ENCODE measurements around the gene ZDHHC11.
"Not testable (repeated sequence)": the region's sequence is repeated elsewhere in the genome, so short reads cannot be mapped to it uniquely, and the experiment has no call there.

Gene ZDHHC11

GRCh38 chr5:815449-815848 is 35.3 kb downstream of the ZDHHC11 start:
- no peak overlapping the region for H3K23ac ChIP-seq (ENCODE audit: low read length in 2 of 2)
- WGBS, result 100% methylated on average over 1 of the region's 3 CpGs
- no peak overlapping the region for H3K4ac ChIP-seq (ENCODE audit: low read depth in 1 of 2, low read length in 2 of 2)
- H3K14ac ChIP-seq (ENCODE audit: low read length in 2 of 2), result no peak overlapping the region
- H2BK5ac ChIP-seq (ENCODE audit: low read depth, low read length, poor library complexity, severe bottlenecking), result no peak overlapping the region
- no peaks in the 10 kb centered on the region for H3K4me1 ChIP-seq (ENCODE audit: control insufficient read depth, insufficient read depth, low read depth, low read length)
- H3K27ac ChIP-seq (ENCODE audit: low read length, poor library complexity, severe bottlenecking), result no peak overlapping the region
- no peak overlapping the region for H4K91ac ChIP-seq (ENCODE audit: low read length)
- H3K27me3 ChIP-seq (ENCODE audit: control insufficient read depth in 1 of 2, insufficient read depth in 1 of 2, low read length in 2 of 2), result no peaks in the 10 kb centered on the region
- peaks cover 7% of the 10 kb centered on the region for H3K9me3 ChIP-seq (ENCODE audit: control insufficient read depth, low read length)
- no peak overlapping the region for H2BK12ac ChIP-seq (ENCODE audit: low read length in 2 of 2)
- H3K9ac ChIP-seq (ENCODE audit: low read length), result no peak overlapping the region
- no peak overlapping the region for H2AK5ac ChIP-seq (ENCODE audit: low read length, severe bottlenecking)
- no peak overlapping the region for H2BK120ac ChIP-seq (ENCODE audit: low read depth, low read length)
- no peak overlapping the region for H4K8ac ChIP-seq (ENCODE audit: low read length)
- no peak overlapping the region for H3K4me2 ChIP-seq (ENCODE audit: low read length, poor library complexity, severe bottlenecking)
- no peak overlapping the region for H2BK15ac ChIP-seq (ENCODE audit: low read depth, poor library complexity, severe bottlenecking)
- H3K79me1 ChIP-seq (replicated peaks; ENCODE audit: low read length, poor library complexity, severe bottlenecking), result no peaks in the 10 kb centered on the region
- no peaks in the 10 kb centered on the region for H3K36me3 ChIP-seq (ENCODE audit: control insufficient read depth in 1 of 2, insufficient read depth in 2 of 2, low read depth in 1 of 2, low read length in 2 of 2)
- no peak overlapping the region for H2AFZ ChIP-seq (ENCODE audit: low read depth, low read length)
- H3K18ac ChIP-seq (ENCODE audit: low read depth in 1 of 2, low read length in 2 of 2), result no peak overlapping the region
- no peak for DNase-seq
- H3K4me3 ChIP-seq (ENCODE audit: insufficient read depth in 1 of 2, low read depth in 1 of 2, low read length in 2 of 2), result no peak overlapping the region

- not testable (repeated sequence) for H3K27me3 ChIP-seq (ENCODE audit: control insufficient read depth in 1 of 2, insufficient read depth in 1 of 2, low read length in 2 of 2); H2AFZ ChIP-seq (ENCODE audit: low read depth, low read length); H2BK5ac ChIP-seq (ENCODE audit: low read depth, low read length, poor library complexity, severe bottlenecking); H2BK12ac ChIP-seq (ENCODE audit: low read length in 2 of 2); H3K4me1 ChIP-seq (ENCODE audit: control insufficient read depth, insufficient read depth, low read depth, low read length); H3K36me3 ChIP-seq (ENCODE audit: control insufficient read depth in 1 of 2, insufficient read depth in 2 of 2, low read depth in 1 of 2, low read length in 2 of 2); H3K27ac ChIP-seq (ENCODE audit: low read length, poor library complexity, severe bottlenecking); H3K23ac ChIP-seq (ENCODE audit: low read length in 2 of 2); H4K8ac ChIP-seq (ENCODE audit: low read length); H2BK15ac ChIP-seq (ENCODE audit: low read depth, poor library complexity, severe bottlenecking); H3K9me3 ChIP-seq (ENCODE audit: control insufficient read depth, low read length); H3K4me2 ChIP-seq (ENCODE audit: low read length, poor library complexity, severe bottlenecking); H3K4me3 ChIP-seq (ENCODE audit: insufficient read depth in 1 of 2, low read depth in 1 of 2, low read length in 2 of 2); H2AK5ac ChIP-seq (ENCODE audit: low read length, severe bottlenecking); H3K79me1 ChIP-seq (replicated peaks; ENCODE audit: low read length, poor library complexity, severe bottlenecking); H3K4ac ChIP-seq (ENCODE audit: low read depth in 1 of 2, low read length in 2 of 2); DNase-seq; H2BK120ac ChIP-seq (ENCODE audit: low read depth, low read length); H3K14ac ChIP-seq (ENCODE audit: low read length in 2 of 2); H3K9ac ChIP-seq (ENCODE audit: low read length); H3K18ac ChIP-seq (ENCODE audit: low read depth in 1 of 2, low read length in 2 of 2); H4K91ac ChIP-seq (ENCODE audit: low read length)
- WGBS, result 93% methylated on average over 2 of the region's 5 CpGs
Observed at GRCh38 chr5:813575-813974, 37.2 kb downstream of the ZDHHC11 start.

DNA sequence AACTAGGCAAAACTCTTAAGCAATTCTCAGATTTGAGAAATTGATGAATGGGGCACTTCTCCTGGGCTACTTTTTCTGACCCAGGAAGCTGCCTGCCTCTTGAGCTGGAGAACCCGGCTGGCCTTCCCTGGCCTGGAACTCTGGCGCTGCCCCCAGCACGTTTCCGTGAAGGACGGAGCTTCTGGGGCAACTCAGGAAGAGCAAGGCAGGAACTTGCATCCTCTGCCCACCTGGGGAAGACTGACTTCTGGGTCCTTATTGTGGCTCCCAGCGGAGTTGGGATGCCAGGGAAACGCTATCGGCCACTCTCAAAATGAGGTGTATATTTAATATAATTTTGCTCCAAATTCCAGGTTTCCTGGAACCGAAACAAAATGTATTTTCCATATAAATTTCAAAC is 39.4 kb downstream of the ZDHHC11 start:
- not testable (repeated sequence) for H3K23ac ChIP-seq (ENCODE audit: low read length in 2 of 2); H3K9ac ChIP-seq (ENCODE audit: low read length); H2AFZ ChIP-seq (ENCODE audit: low read depth, low read length); H3K4me1 ChIP-seq (ENCODE audit: control insufficient read depth, insufficient read depth, low read depth, low read length); H2BK5ac ChIP-seq (ENCODE audit: low read depth, low read length, poor library complexity, severe bottlenecking); H3K9me3 ChIP-seq (ENCODE audit: control insufficient read depth, low read length); H2AK5ac ChIP-seq (ENCODE audit: low read length, severe bottlenecking); DNase-seq; H3K79me1 ChIP-seq (replicated peaks; ENCODE audit: low read length, poor library complexity, severe bottlenecking); H2BK15ac ChIP-seq (ENCODE audit: low read depth, poor library complexity, severe bottlenecking); H3K14ac ChIP-seq (ENCODE audit: low read length in 2 of 2); H2BK12ac ChIP-seq (ENCODE audit: low read length in 2 of 2); H3K18ac ChIP-seq (ENCODE audit: low read depth in 1 of 2, low read length in 2 of 2); H3K4me3 ChIP-seq (ENCODE audit: insufficient read depth in 1 of 2, low read depth in 1 of 2, low read length in 2 of 2); H2BK120ac ChIP-seq (ENCODE audit: low read depth, low read length); H3K4ac ChIP-seq (ENCODE audit: low read depth in 1 of 2, low read length in 2 of 2); H3K27me3 ChIP-seq (ENCODE audit: control insufficient read depth in 1 of 2, insufficient read depth in 1 of 2, low read length in 2 of 2); H3K27ac ChIP-seq (ENCODE audit: low read length, poor library complexity, severe bottlenecking); H3K4me2 ChIP-seq (ENCODE audit: low read length, poor library complexity, severe bottlenecking); H3K36me3 ChIP-seq (ENCODE audit: control insufficient read depth in 1 of 2, insufficient read depth in 2 of 2, low read depth in 1 of 2, low read length in 2 of 2); H4K91ac ChIP-seq (ENCODE audit: low read length); H4K8ac ChIP-seq (ENCODE audit: low read length)
- no CpG with 5 or more reads among the region's 9 CpGs for WGBS

GRCh38 chr5:807719-808514 is 42.9 kb downstream of the ZDHHC11 start:
- not testable (repeated sequence) for H3K36me3 ChIP-seq (ENCODE audit: control insufficient read depth in 1 of 2, insufficient read depth in 2 of 2, low read depth in 1 of 2, low read length in 2 of 2); H3K4me2 ChIP-seq (ENCODE audit: low read length, poor library complexity, severe bottlenecking); H3K23ac ChIP-seq (ENCODE audit: low read length in 2 of 2); H2BK12ac ChIP-seq (ENCODE audit: low read length in 2 of 2); H4K91ac ChIP-seq (ENCODE audit: low read length); H3K4me3 ChIP-seq (ENCODE audit: insufficient read depth in 1 of 2, low read depth in 1 of 2, low read length in 2 of 2); H3K27me3 ChIP-seq (ENCODE audit: control insufficient read depth in 1 of 2, insufficient read depth in 1 of 2, low read length in 2 of 2); H2AK5ac ChIP-seq (ENCODE audit: low read length, severe bottlenecking); H3K4me1 ChIP-seq (ENCODE audit: control insufficient read depth, insufficient read depth, low read depth, low read length); H3K18ac ChIP-seq (ENCODE audit: low read depth in 1 of 2, low read length in 2 of 2); H2AFZ ChIP-seq (ENCODE audit: low read depth, low read length); H4K8ac ChIP-seq (ENCODE audit: low read length); H3K27ac ChIP-seq (ENCODE audit: low read length, poor library complexity, severe bottlenecking); DNase-seq; H2BK15ac ChIP-seq (ENCODE audit: low read depth, poor library complexity, severe bottlenecking); H2BK120ac ChIP-seq (ENCODE audit: low read depth, low read length); H2BK5ac ChIP-seq (ENCODE audit: low read depth, low read length, poor library complexity, severe bottlenecking); H3K4ac ChIP-seq (ENCODE audit: low read depth in 1 of 2, low read length in 2 of 2); H3K9ac ChIP-seq (ENCODE audit: low read length); H3K79me1 ChIP-seq (replicated peaks; ENCODE audit: low read length, poor library complexity, severe bottlenecking); H3K14ac ChIP-seq (ENCODE audit: low read length in 2 of 2)
- H3K9me3 ChIP-seq (ENCODE audit: control insufficient read depth, low read length), result peaks cover 11% of the 10 kb centered on the region
- 100% methylated on average over 1 of the region's 10 CpGs for WGBS

Data from mesenchymal stem cell (in vitro differentiated cells and primary cell).